Amniotic epithelial cell (primary cell): Measurements from ENCODE around the gene ARGLU1.

Experiments used
- DNase-seq: peaks from one replicate; pipeline ENCODE4 v3.0.0-alpha.2; 2010; ENCODE audit warnings: low read depth

The ARGLU1 gene

DNA sequence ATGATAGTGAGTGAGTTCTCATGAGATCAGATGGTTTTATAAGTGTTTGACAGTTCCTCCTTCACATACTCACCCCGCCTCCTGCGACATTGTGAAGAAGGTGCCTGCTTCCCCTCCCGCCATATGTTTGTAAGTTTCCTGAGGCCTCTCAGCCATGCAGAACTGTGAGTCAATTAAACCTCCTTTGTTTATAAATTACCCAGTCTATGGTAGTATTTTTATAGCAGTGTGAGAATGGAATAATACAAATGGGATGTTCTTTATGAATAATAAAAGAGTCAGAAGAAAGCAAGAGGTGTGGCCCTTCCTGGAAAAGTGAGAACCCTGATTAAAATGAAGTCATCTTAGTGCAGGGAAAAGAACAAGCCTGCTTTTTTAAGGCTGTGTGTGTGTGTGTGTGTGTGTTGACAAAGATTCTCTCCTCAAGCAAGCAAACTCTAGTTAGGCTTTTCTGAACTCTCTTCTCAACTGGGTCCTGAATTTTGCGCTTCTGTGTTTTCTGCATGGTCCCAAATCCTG is 18.8 kb upstream of the ARGLU1 start:
- no peak for DNase-seq

DNA sequence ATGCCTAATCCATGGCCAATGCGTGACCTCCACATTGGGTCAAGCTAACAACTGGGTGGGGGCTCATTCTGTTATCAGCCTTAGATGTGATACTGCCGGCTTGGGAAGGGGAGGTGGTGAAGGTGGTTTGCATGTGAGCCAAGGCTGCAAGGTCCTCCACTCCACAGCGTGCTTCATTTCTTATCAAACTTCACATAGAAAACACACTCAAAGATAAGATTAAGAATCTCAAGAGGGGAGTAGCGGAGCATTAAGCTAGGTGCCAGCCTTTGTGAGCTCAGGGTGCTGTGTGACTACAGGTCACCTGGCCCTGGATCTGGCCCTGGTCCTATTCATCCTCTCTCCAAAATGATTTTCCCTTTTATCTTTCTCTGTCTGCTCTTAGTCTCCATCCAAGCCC is 13.3 kb upstream of the ARGLU1 start:
- no peak for DNase-seq

DNA sequence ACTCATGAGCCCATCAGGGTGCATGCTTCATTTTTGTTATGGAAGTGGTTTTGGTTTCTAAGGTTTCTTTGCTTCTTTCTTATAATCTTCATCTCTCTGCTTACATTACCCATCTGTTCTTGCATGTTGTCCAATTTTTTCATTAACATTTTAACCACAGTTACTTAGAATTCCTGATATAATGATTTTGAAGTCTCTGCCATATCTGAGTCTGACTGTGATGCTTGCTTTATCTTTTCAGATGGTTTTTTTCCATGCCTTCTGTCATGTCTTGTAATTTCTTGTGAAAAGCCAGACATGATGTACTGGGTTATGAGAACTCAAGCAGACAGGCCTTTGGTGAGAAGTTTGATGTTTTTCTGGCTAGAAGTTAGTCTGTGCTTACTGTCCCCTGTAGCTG is 8.0 kb upstream of the ARGLU1 start:
- DNase-seq, result no peak

DNA sequence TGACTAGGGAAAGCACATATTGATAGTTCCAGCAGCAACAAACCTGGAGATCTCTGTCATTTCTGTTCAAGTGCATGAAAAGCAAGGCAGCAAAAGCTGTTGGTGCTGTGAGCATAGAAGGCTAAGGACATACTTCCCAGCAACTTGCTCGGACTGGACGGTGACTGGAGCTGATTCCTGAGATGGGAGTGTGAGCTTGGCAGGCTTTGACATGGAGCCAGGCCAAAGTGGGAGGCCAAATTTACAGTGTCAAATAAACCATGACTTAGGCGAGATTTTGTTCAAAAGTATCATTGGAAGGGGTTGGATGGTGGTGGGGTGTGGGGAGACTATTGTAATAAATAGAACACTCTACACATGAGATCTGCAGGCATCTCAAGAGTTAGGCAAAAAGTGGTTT is 5.9 kb upstream of the ARGLU1 start:
- DNase-seq, result no peak

DNA sequence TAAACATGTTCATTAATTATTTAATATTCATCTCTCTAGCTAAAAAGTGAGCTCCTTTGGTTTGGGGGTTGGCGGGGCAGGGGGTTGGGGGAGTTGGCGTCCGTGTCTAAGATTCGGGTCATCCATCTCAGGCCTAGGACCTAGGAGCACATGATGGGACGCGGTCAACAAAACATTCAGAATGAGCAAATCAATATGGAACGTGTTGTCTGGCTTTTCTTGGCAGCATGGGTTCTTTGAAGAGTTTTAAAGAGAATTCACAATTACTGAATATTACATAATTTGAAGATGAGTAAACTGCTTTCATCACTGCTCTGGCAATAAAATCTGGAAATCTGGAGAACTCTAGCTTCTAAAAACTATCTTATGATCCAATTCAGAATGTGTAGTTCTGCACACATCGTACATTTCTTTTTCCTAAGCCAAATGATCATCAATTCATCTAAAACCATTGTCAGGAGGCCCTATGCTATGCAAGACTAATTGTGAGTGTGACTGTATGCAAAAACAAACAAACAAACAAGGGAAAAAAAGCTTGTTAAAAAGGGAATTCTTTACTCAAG is 5.4 kb upstream of the ARGLU1 start:
- DNase-seq, result peak; percentile 62

DNA sequence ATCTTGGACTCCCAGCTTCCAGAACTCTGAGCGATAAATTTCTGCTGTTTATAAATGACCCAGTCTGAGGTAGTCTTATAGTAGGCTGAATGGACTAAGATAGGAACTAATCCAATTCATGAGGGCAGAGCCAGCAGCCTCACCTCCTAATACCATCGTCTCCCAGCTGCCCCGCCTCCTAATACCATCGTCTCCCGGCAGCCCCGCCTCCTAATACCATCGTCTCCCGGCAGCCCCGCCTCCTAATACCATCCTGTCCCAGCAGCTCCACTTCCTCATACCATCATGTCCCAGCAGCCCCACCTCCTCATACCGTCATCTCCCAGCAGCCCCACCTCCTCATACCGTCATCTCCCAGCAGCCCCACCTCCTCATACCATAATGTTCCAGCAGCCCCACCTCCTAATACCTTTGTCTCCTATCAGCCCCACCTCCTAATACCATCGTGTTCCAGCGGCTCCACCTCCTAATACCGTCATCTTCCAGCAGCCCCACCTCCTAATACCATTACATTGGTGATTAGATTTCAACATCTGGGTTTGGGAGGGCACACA is 2.4 kb upstream of the ARGLU1 start:
- DNase-seq, result peak; percentile 92

DNA sequence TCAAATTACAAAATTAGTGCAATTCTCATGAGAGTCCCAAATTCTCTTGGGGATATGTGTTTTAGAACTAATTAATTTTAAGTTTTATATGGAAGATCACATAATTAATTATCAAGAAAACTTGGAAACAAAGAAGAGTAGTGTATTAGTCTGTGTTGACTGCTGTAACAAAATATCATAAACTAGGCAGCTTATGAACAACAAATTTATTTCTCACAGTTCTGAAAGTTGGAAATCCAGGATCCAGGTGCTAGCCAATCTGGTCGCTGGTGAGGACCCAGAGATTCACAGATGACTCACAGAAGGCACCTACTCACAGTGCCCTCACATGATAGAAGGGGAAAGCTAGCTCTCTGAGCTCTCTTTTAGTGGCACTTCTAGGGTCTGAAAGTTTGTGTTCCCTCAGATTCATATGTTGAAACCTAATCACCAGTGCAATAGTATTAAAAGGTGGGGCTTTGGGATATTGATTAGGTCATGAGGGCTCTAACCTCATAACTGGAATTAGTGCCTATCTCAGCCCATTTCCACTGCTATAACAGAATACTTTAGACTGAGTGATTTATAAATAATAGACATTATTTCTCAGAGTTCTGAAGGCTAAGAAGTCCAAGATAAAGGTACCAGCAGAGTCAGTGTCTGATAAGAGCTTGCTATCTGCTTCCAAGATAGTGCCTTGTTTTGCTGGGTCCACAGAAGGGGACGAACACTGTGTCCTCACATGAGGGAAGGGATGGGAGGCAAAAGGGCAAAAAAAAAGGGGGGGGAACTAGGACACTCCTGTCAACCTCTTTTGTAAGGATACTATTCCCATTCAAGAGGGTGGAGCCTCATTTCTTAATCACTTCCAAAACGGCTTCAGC is 1.5 kb upstream of the ARGLU1 start:
- DNase-seq, result no peak

DNA sequence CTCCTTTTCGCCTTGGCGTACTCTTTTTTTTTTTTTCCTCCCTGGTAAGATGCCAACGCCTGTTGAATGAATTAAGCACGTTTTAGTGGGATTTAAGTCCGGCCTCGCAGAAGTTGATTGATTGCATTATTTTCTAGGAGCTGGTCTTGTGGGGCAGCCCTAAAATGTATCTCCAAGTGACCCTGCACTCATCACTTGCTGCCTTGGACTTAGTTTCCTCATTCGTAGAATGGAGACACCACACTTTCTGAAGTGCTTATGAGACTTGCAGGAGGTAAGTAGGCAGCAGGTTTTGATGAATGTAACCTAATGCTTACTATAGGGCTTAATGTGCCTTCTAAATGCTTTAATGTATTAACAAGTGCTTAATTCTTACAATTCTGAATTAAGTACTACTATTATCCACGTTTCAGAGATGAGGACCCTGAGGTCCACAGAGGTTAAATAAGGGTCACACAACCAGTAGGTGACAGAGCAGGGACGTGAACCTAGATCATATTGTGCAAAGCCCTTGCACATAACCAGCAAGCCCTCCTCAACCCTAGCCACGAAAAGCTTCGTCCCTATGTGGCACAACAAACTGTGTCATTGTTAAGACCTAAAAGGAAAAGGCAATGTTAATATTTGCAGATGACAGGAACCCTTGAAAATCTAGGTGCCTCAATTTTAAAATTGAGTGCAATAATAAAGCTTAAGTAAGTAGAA is 514 bp upstream of the ARGLU1 start:
- no peak for DNase-seq

DNA sequence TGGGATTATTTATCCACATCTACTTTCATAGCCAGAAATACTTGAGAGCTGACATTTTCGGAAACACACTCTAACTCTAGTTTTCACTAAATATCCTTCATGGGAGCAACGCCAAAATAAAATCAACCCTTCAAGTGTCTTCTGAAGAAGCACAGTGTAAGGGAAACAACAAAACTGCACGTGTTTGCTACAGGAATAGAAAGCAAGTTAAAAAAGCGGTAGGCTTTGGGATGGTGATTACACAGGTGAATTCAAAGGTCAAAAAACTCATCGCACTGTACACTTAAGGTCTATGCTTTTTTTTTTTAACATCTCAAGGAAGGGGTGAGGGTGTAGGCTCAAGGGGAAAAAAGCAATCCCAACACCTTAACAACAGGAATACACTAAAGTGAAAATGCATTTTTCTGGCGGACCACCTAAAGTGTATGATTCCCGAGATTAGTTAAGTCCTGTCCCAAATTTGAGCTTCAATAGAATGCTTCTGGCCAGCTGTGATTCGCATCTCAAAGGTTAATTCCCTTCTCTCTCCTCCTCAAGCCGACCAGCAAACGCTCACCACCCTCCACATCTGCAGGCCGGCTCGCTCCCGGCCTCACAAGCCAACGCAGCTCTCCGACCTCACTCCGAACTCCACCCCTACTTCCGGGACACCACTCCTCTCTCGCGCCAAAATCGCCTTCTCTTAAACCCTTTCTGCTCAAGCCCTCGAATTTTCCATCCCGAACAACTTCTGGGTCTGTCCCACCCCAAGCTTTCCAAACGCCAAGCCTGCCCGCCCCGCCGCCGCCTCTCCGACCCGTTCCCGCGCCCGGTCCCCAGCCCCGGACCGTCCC is 1.1 kb downstream of the ARGLU1 start:
- DNase-seq, result peak; percentile 51

DNA sequence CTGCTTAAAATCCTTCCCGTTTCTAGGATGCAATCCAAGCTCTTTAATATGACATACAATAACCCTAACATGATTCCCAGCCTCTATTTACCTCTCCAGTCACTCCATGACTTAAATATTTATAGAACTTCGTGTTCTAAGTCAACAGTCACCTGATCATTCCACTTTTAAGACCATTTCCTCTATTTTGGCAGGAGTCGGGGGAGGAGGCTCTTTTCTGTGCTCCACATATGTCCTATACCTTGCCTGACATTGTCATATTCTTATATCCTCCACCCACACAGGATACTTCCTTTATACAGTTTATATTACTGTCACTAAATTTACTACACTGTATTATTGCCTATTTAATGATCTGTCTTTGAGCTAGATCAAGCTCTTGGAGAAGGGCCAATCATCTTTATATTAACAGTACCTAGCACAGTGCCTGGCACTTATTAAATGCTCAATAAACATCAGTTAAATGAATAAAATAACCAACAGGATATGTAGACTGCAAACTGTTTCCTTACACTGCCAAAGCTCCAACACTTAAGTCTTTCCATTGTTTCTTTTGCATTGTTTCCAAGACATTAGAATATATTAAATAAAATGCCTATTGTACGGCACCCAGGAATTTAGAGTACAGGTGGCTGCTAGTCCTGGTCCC is 2.7 kb downstream of the ARGLU1 start:
- DNase-seq, result no peak

DNA sequence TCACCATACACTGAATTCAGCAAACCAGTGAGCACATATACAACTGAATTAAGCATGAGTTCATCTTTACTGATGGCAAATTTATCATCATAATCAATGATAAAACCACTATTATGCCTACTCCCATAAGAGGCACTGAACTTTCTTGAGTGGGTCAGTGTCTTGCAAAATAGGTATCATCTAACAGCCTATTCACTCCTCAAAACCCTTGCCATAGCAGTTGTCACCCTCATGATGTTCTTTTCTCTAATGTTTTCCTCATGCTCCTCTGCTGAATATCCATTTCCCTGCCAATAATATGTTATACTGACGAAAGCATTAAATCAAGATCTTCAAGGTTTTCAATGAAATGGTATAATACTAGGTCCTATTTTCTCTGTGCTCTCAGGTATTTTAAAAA is 5.6 kb downstream of the ARGLU1 start:
- no peak for DNase-seq

DNA sequence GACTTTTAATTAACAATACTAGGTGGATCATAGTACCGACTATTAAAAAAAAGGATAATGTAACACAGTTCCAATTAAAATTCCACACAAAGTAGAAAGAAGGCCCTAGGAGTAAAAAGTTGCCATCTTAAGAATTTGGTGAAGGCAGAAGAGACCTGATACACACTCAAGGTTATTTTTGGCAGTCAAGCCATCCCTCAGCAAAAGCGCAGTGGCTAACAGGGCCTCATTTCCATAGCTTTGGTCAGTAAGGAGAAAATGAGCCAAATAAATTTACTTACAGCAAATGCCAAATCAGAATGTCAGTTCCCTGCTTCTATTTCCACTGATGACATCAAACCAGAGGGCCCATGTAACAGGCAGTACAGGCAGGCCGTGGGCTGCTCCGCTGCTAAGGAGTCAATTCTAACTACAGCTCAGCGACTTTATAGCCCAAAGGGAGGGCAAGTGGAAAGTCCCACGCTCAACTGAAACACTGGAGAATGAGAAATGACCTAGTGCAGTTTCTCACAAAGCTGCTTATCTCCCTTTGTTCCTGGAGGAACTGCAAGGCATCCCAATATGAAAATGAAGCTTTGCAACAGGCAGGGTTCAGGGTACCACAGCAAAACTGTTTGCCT is 6.3 kb downstream of the ARGLU1 start:
- peak; percentile 59 for DNase-seq

DNA sequence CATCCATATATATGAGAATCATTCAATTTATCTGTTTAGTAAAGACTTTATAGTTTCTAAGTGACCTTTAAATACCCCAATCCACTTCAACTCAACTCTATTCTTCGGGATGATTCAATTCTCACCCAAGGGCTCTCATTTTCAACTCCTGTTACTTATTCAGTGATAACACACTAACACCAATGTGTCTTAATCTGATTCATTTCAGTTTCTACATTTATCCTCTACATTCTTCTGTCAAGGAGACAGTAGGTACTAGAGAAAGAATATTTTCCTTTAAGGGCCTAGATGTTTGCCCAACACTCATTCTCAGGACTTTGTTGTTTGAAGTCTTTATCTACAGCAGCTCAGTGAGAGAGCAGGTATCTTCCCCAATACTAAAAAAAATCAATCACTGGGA is 7.1 kb downstream of the ARGLU1 start:
- no peak for DNase-seq

DNA sequence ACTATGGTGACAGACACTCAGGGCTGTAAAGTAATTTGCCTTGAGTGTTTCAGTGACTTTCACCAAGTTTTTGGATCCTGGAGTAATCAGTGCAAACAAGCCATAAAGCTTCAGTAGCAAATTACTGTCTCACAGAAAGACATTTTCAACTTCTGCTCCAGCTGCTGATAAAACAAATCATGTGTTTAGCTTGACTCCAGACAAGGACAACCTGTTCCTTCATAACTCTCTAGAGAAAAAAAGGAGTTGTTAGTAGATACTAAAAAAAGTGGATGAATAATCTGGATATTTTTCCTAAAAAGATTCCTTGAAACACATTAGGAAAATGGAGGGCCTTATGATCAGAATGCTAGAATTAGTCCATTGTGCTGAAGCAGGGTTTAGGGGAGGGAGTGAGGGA is 9.4 kb downstream of the ARGLU1 start:
- DNase-seq, result no peak

DNA sequence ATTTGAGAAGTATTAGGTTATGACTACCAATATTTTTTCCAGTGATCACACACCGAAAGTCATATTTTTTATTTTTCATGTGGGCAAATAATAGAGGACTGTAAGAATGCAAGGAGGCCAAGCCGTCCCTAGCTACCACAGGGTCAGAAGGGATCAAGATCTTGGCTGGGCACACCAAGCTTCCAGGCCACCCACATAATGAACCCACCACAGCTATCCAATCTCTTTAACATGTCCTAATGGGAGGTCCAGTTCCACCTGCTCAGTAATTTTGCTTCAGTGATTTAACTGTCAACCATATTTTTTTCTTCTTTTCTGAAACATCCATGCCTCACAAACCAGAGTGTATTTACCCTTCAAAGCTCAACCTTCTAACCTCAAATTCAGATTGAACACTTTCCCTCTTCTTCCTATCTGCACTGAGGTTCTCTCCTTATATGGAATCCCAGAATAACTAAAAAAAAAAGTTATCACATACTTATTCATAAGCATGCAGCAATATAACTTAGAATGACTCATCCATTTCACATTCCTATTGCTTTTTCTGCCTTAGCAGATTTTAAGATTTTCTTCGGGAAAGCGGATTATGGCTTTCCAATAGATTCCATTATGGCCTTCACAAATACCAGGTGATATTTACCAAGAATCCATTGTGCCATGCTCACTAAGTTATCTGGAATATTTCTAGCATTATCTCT is 12.2 kb downstream of the ARGLU1 start:
- DNase-seq, result peak; percentile 64

DNA sequence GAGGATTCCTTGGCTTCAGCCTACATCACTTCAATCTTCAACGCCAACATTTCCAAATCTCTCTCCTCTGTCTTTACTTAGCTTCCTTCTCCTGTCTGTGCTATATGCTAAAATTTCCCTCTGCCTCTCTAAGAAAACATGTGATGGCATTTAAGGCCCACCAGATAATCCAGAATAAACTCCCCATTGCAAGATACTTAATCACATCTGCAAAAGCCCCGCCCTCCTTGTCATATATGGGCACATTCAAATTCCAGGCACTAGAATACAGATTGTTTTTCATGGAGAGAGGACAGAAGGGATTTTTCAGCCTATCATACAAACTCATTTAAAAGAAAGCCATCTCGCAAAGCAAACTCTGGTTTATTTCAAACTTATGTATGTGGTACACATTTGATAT is 16.2 kb downstream of the ARGLU1 start:
- DNase-seq, result no peak

DNA sequence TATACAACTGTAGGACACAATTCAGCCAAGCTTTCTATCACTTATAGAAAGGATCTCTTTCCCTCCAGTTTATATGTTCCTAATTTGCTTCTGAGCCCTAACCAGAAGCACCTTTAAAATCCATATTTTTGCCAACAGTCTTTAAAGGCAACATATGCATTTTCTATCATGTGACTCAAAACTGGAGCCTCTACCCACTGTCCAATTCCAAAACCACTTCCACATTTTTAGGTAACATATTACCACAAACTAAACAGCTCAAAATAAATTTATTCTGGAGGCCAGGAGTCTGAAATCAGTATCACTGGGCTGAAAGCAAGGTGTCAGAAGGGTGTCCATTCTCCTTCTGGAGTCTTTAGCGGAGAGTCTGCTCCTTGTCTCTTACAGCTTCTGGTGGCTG is 16.6 kb downstream of the ARGLU1 start:
- DNase-seq, result no peak

DNA sequence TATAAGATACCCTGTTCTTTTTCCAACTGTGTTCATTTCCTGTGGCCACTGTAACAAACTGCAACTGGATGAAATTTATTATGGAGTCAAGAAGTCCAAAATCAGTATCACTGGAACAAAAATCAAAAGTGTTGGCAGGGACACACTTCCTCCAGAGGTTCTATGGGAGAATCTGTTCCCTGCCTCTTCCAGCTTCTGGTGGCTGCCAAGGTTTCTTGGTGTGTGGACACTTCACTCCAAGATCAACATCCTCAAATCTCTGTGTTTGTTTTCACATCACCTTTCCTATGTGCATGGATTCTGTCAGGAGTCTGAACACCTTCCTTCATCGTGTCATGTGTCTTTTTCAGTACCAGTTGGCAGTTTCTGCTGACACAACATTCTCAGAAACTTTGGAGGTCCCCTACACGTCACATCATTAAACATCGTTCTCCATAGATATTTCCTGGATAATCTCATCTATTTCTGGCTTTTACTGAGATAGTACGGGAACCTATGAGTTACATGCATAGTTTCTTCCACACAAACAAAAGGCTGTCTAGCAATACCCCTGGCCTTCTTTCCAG is 17.3 kb downstream of the ARGLU1 start:
- no peak for DNase-seq

DNA sequence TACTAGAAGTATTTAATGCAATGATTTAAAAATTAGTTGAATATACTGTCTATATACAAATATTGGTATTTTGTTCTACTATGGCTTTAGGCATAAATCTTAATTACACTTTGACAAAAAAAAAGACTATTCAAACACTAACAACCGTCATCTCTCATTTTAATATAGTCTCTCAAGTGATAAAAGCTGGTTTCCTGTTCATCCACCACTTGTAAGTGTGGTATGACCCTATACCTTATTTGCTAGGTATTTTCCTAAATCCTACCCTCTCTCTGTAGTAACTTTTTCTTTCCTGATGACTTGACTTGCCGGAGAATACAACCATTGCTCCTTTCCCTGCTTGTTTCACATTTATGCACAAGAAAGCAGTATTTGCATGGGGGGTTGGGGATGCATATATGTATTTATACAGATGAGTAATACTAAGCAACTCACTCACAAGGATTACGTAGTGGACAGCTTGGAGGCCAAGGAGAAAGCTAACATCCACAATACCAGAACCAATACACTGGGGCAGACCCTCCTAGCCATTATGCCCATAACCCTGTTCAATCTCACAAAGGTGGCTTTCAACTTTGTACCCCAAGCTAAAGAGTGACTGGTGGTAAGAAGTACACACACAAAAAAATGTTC is 19.8 kb downstream of the ARGLU1 start:
- DNase-seq, result peak; percentile 49
